ENCODE results near the gene RPL36AL. TPM values are rescaled to one million over a fixed set of nuclear protein-coding genes. Genes with fewer than 3 reads are reported as not detected.
A peak's percentile ranks its signal among the peaks of the same experiment; 100 is the strongest.
"Not testable (repeated sequence)": the region's sequence is repeated elsewhere in the genome, so short reads cannot be mapped to it uniquely, and the experiment has no call there.

Gene RPL36AL
- total RNA-seq (2014; rRNA removed) = 408 and 411 TPM in 2 replicates
- Bru-seq, nascent RNA = percentile 100 among the genes with signal in this experiment
- BruChase-seq, experiment 1, labeled RNA remaining after a 6-hour chase = percentile 100 among the genes with signal in this experiment
- BruChase-seq, experiment 2, labeled RNA remaining after a 2-hour chase = percentile 100 among the genes with signal in this experiment
- long read RNA-seq, transcript RPL36AL-201 (2 exons, 746 nt) = major isoform, 331 of 870 reads
- long read RNA-seq, partial matches to known transcripts = 535 of 870 reads
- long read RNA-seq, other reads (novel, unspliced or antisense) = 4 of 870 reads

- no peak for TF ChIP-seq EZH2phosphoT487 (IDR thresholded peaks at IDR 0.05; ENCODE audit: borderline replicate concordance, low read length)
- TF ChIP-seq CTCF (conservative IDR thresholded peaks at IDR 0.05; ENCODE audit: low read depth, low read length) = peak; percentile 31; the same call in 1 of the 2 replicates
- Histone ChIP-seq H3K79me2 (ENCODE audit: low read length) (peaks cover 84% of the 10 kb centered on the region), H4K20me1 (ENCODE audit: low read length) (peaks cover 31% of the 10 kb centered on the region), H3K27ac (ENCODE audit: low read length) (peak within 1 kb of the TSS; percentile 85), H3K4me3 (ENCODE audit: low read length) (peak within 1 kb of the TSS; percentile 92), H3K9ac (ENCODE audit: low read length) (peak within 1 kb of the TSS; percentile 92), H3K4me2 (ENCODE audit: low read length) (peak within 1 kb of the TSS; percentile 96), H3K36me3 (ENCODE audit: low read depth, low read length) (peaks cover 15% of the 10 kb centered on the region), H3F3A (ENCODE audit: low read length, unreplicated experiment) (peaks cover 5% of the 10 kb centered on the region), H3K4me1 (ENCODE audit: insufficient read depth, low read length) (peaks cover 45% of the 10 kb centered on the region), H3K9me3 (ENCODE audit: low read length) (no peaks in the 10 kb centered on the region), H3K27me3 (ENCODE audit: low read length) (no peaks in the 10 kb centered on the region), H2AFZ (ENCODE audit: low read length) (peak within 1 kb of the TSS; percentile 72), H3K9me2 (replicated peaks; ENCODE audit: low read length) (no peaks in the 10 kb centered on the region)
- POLR2A ChIA-PET (ENCODE audit: unreplicated experiment) = interaction anchor here (0.6 to 1.7 kb wide), 13 partner anchors 8 to 1790 kb away, joined by 3 to 18 read pairs (median 5); partner anchors contain the start of genes LRR1, POLE2 and RPS29
- CTCF ChIA-PET = interaction anchor here (0.6 to 1.7 kb wide), 5 partner anchors 14 to 494 kb away, joined by 3 to 8 read pairs (median 4); no protein-coding TSS in a partner anchor
- ATAC-seq = peak; percentile 91
- DNase-seq = peak; percentile 99
- no TSS peak for BruUV-seq (replicated peaks)
- intact Hi-C loops (cut with micrococcal nuclease) = loop anchor here (1.0 to 5.0 kb wide), 3 partner anchors 22 to 72 kb away; partner anchors contain the start of genes KLHDC1, LRR1 and RPS29
Measured at GRCh38 chr14:49620182-49621113, at the start of gene RPL36AL, which contains the start of gene MGAT2. TSS of gene RPL36AL (minus strand) at chr14:49620626. CDS start at chr14:49619104, 1,522 bp downstream. TSS of gene MGAT2 (plus strand) at chr14:49620799. CDS start at chr14:49621269, 470 bp downstream.

- H3F3A ChIP-seq (ENCODE audit: low read length, unreplicated experiment) = peaks cover 8% of the 10 kb centered on the region
- no peak overlapping the region for H2AFZ ChIP-seq (ENCODE audit: low read length)
- peak; percentile 92 for DNase-seq
- H3K9ac ChIP-seq (ENCODE audit: low read length) = peak overlapping the region; percentile 60
- H3K9me3 ChIP-seq (ENCODE audit: low read length) = no peaks in the 10 kb centered on the region
- H3K36me3 ChIP-seq (ENCODE audit: low read depth, low read length) = peaks cover 17% of the 10 kb centered on the region
- TSS peak; percentile 70 for BruUV-seq (replicated peaks)
- H3K9me2 ChIP-seq (replicated peaks; ENCODE audit: low read length) = no peaks in the 10 kb centered on the region
- peak overlapping the region; percentile 77 for H3K4me2 ChIP-seq (ENCODE audit: low read length)
- H3K4me1 ChIP-seq (ENCODE audit: insufficient read depth, low read length) = peaks cover 43% of the 10 kb centered on the region
- H3K27me3 ChIP-seq (ENCODE audit: low read length) = no peaks in the 10 kb centered on the region
- ChIA-PET POLR2A (ENCODE audit: unreplicated experiment) (interaction anchor here (0.6 to 1.1 kb wide), 2 partner anchors 40 to 74 kb away, joined by 3 to 4 read pairs; partner anchors contain the start of gene RPL36AL), CTCF (no interaction called here)
- ATAC-seq = peak; percentile 92
- H3K79me2 ChIP-seq (ENCODE audit: low read length) = no peaks in the 10 kb centered on the region
- H3K27ac ChIP-seq (ENCODE audit: low read length) = peak overlapping the region; percentile 94
- intact Hi-C loops (cut with micrococcal nuclease) = loop anchor here (2.0 to 5.0 kb wide), 2 partner anchors 19 to 33 kb away; partner anchors contain the start of gene KLHDC1
- no peaks in the 10 kb centered on the region for H4K20me1 ChIP-seq (ENCODE audit: low read length)
- TF ChIP-seq EZH2phosphoT487 (IDR thresholded peaks at IDR 0.05; ENCODE audit: borderline replicate concordance, low read length) = no peak
- TF ChIP-seq EZH2 (IDR thresholded peaks at IDR 0.05; ENCODE audit: low read length, unreplicated experiment) = no peak
- no peak for TF ChIP-seq CTCF (conservative IDR thresholded peaks at IDR 0.05; ENCODE audit: low read depth, low read length)
- 0 out of 2 replicates have a peak overlapping the region, but pooled peaks have one; percentile 19 for H3K4me3 ChIP-seq (ENCODE audit: low read length)
Measured at GRCh38 chr14:49659526-49660455, 39.4 kb upstream of the RPL36AL start.

GRCh38 chr14:49657500-49657899 is 37.1 kb upstream of the RPL36AL start:
- H3K27ac ChIP-seq (ENCODE audit: low read length) = peak overlapping the region; percentile 94
- H4K20me1 ChIP-seq (ENCODE audit: low read length); H3K9me3 ChIP-seq (ENCODE audit: low read length); H3K27me3 ChIP-seq (ENCODE audit: low read length); H3K4me3 ChIP-seq (ENCODE audit: low read length); CTCF ChIA-PET; H3K9me2 ChIP-seq (replicated peaks; ENCODE audit: low read length); H3K79me2 ChIP-seq (ENCODE audit: low read length); H3F3A ChIP-seq (ENCODE audit: low read length, unreplicated experiment); H2AFZ ChIP-seq (ENCODE audit: low read length); BruUV-seq (replicated peaks): not testable (repeated sequence)
- DNase-seq = peak; percentile 72
- POLR2A ChIA-PET (ENCODE audit: unreplicated experiment) = interaction anchor here (0.7 kb wide), 1 partner anchor 452 kb away, joined by 3 read pairs; no protein-coding TSS in a partner anchor
- intact Hi-C loops (cut with micrococcal nuclease) = loop anchor here (5.0 kb wide), 1 partner anchor 35 kb away; the partner anchor contains the start of gene KLHDC1
- peak; percentile 10 for ATAC-seq
- H3K9ac ChIP-seq (ENCODE audit: low read length) = peak overlapping the region; percentile 20; the same call in 1 of the 2 replicates
- peaks cover 43% of the 10 kb centered on the region for H3K4me1 ChIP-seq (ENCODE audit: insufficient read depth, low read length)
- H3K36me3 ChIP-seq (ENCODE audit: low read depth, low read length) = peaks cover 28% of the 10 kb centered on the region
- H3K4me2 ChIP-seq (ENCODE audit: low read length) = peak overlapping the region; percentile 7

All from PC-3 (cell line).